Sigmoid colon (tissue), 7 donors: Measurements from ENCODE around the gene PDE6A. TPM values are rescaled to one million over a fixed set of nuclear protein-coding genes. Genes with fewer than 3 reads are reported as not detected.

Experiments
- DNase-seq: peaks from one replicate; pipeline ENCODE4 v3.0.0-alpha.2; 2019
- H3K27ac ChIP-seq, 4 donors: fragments of 200-600 bp; sonication (generic); one replicate each; pipeline ENCODE4 v1.5.1; 2016 to 2019; ENCODE audit warnings: mild to moderate bottlenecking in 1 of 4
- H3K27me3 ChIP-seq, 3 donors: fragments of 200-600 bp; sonication (generic); one replicate each; pipeline ENCODE4 v1.5.1; 2019; ENCODE audit warnings: mild to moderate bottlenecking in 1 of 3
- H3K36me3 ChIP-seq, 4 donors: fragments of 200-600 bp; sonication (generic); one replicate each; pipeline ENCODE4 v1.5.1; 2016 to 2019
- H3K4me1 ChIP-seq, 4 donors: fragments of 200-600 bp; sonication (generic); one replicate each; pipeline ENCODE4 v1.5.1; 2017 to 2019
- H3K4me3 ChIP-seq, 4 donors: fragments of 200-600 bp; sonication (generic); one replicate each; pipeline ENCODE4 v1.5.1; 2017 to 2019; ENCODE audit warnings: mild to moderate bottlenecking in 2 of 4, moderate library complexity in 1 of 4
- H3K9me3 ChIP-seq, 4 donors: fragments of 200-600 bp in 3 of 4; sonication (generic) in 3 of 4; one replicate each; pipeline versions ENCODE4 v1.5.1 to v1.6.1; 2013 to 2019
- EP300 ChIP-seq, 4 donors: sonication (generic); formaldehyde crosslinking; IDR thresholded peaks; one replicate each; pipeline ENCODE4 v1.6.1; 2017; ENCODE audit warnings: antibody characterized with exemption in 4 of 4
- POLR2A ChIP-seq, 2 donors: fragments of 450-650 bp; IDR thresholded peaks; one replicate each; pipeline ENCODE4 v1.6.1; 2016; ENCODE audit warnings: antibody characterized with exemption in 2 of 2, mild to moderate bottlenecking in 2 of 2, moderate library complexity in 2 of 2
- POLR2AphosphoS5 ChIP-seq, 4 donors: sonication (generic); formaldehyde crosslinking; IDR thresholded peaks; one replicate each; pipeline ENCODE4 v1.6.1; 2017; ENCODE audit warnings: antibody characterized with exemption in 4 of 4
- WGBS, 2 donors: extraction: QIAGEN DNeasy Blood & Tissue Kit; methylation state at CpG; one replicate each; pipeline ENCODE4 v1.1.7; 2013; 5-methylcytosine and 5-hydroxymethylcytosine counted together
- intact Hi-C: fragments of 100-400 bp; cut with DNase I; formaldehyde crosslinking; loops from one replicate; pipeline ENCODE4 v1.15.1; 2023
- polyA plus RNA-seq, 3 donors: library from polyadenylated mRNA; stranded (reverse); fragments of 200-250 nt; gene quantifications; one replicate each; pipeline ENCODE4 v1.2.3, GENCODE V29; 2013
- total RNA-seq, 4 donors: library from RNA; depleted of rRNA; stranded (reverse); fragments of >200 nt; gene quantifications; one replicate each; pipeline ENCODE4 v1.1.0, GENCODE V29; 2016
- TF ChIP-seq, protein P1 (sequence below), 4 experiments: fragments of 450-650 bp in 3 of 4; fragments of 200-600 bp in 1 of 4; IDR thresholded peaks; one replicate each; pipeline ENCODE4 v1.5.1; 2016 to 2019; ENCODE audit warnings: antibody characterized with exemption in 4 of 4, mild to moderate bottlenecking in 3 of 4, moderate library complexity in 2 of 4
- donor health status: healthy with polysubstance abuse.
- donor health status: Bipolar disorder and iron deficiency.
- donor health status: healthy.

PDE6A gene
- total and polyA plus RNA-seq, 7 donors = 1.6 to 2.8 (median 2.4) TPM; not detected in 4

GRCh38 chr5:149849280-149849965, 95.2 kb downstream of the PDE6A start:
- Histone ChIP-seq H3K36me3 (peaks cover 19 to 59% (median 39%) of the 10 kb centered on the region in 4 donors), H3K4me1 (peaks cover 0 to 9% (median 6%) of the 10 kb centered on the region in 4 donors), H3K27ac (no peak overlapping the region), H3K9me3 (no peaks in the 10 kb centered on the region), H3K27me3 (no peaks in the 10 kb centered on the region), H3K4me3 (no peak overlapping the region)
- TF ChIP-seq, protein P1, sequence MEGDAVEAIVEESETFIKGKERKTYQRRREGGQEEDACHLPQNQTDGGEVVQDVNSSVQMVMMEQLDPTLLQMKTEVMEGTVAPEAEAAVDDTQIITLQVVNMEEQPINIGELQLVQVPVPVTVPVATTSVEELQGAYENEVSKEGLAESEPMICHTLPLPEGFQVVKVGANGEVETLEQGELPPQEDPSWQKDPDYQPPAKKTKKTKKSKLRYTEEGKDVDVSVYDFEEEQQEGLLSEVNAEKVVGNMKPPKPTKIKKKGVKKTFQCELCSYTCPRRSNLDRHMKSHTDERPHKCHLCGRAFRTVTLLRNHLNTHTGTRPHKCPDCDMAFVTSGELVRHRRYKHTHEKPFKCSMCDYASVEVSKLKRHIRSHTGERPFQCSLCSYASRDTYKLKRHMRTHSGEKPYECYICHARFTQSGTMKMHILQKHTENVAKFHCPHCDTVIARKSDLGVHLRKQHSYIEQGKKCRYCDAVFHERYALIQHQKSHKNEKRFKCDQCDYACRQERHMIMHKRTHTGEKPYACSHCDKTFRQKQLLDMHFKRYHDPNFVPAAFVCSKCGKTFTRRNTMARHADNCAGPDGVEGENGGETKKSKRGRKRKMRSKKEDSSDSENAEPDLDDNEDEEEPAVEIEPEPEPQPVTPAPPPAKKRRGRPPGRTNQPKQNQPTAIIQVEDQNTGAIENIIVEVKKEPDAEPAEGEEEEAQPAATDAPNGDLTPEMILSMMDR (IDR thresholded peaks at IDR 0.05) = no peak
- TF ChIP-seq POLR2AphosphoS5 (IDR thresholded peaks at IDR 0.05) = no peak
- TF ChIP-seq EP300 (IDR thresholded peaks at IDR 0.05) = no peak
- no peak for TF ChIP-seq POLR2A (IDR thresholded peaks at IDR 0.05)
- no peak for DNase-seq
- 92 to 96% methylated on average over 8 of the region's 8 CpGs for WGBS, 2 donors
- intact Hi-C loops = no loop called here

DNA sequence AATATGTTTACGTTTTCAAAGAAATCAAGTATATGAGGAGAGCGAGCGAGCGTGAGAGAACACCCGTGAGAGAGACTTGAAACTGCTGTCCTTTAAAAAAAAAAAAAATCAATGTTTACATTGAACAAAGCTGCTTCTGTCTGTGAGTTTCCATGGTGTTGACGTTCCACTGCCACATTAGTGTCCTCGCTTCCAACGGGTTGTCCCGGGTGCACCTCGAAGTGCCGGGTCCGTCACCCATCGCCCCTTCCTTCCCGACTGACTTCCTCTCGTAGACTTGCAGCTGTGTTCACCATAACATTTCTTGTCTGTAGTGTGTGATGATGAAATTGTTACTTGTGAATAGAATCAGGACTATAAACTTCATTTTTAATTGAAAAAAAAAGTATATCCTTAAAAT, 97.0 kb downstream of the PDE6A start:
- WGBS, 2 donors = 81 to 82% methylated on average over 15 of the region's 15 CpGs
- H3K27me3 ChIP-seq = no peaks in the 10 kb centered on the region
- H3K27ac ChIP-seq = no peak overlapping the region
- H3K36me3 ChIP-seq = peaks cover 21 to 75% (median 40%) of the 10 kb centered on the region in 4 donors
- TF ChIP-seq POLR2A (IDR thresholded peaks at IDR 0.05) (no peak), POLR2AphosphoS5 (IDR thresholded peaks at IDR 0.05) (no peak), EP300 (IDR thresholded peaks at IDR 0.05) (no peak)
- TF ChIP-seq, protein P1 (IDR thresholded peaks at IDR 0.05) = no peak
- no peak overlapping the region for H3K4me3 ChIP-seq
- no peaks in the 10 kb centered on the region for H3K4me1 ChIP-seq
- no peaks in the 10 kb centered on the region for H3K9me3 ChIP-seq
- intact Hi-C loops = no loop called here
- no peak for DNase-seq

DNA sequence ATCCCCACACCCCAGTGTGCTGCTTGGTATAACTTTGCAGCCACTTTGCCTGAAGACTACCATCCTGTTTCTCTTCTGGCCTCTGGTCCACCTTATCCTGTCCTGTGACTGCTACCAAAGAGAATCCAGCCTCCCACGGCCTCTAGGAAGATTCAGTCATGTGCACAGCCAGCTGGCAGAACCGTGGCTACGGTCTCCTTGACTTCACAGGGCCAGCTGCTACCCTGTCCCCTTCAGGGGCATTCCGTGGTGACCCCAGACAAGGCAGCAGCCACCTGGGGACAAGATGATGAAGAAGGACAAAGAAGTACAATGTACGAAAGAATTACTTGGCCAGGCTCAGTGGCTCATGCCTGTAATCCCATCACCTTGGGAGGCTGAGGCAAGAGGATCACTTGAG, 98.6 kb downstream of the PDE6A start:
- TF ChIP-seq, protein P1 (IDR thresholded peaks at IDR 0.05) = no peak
- Histone ChIP-seq H3K36me3 (peaks cover 28 to 91% (median 50%) of the 10 kb centered on the region in 4 donors), H3K27ac (no peak overlapping the region), H3K4me3 (no peak overlapping the region), H3K9me3 (no peaks in the 10 kb centered on the region), H3K27me3 (no peaks in the 10 kb centered on the region), H3K4me1 (no peaks in the 10 kb centered on the region)
- WGBS, 2 donors = 91 to 92% methylated on average over 5 of the region's 5 CpGs
- intact Hi-C loops = no loop called here
- DNase-seq = no peak

GRCh38 chr5:149845601-149846000, 99.0 kb downstream of the PDE6A start:
- no peak for DNase-seq
- Histone ChIP-seq H3K27ac (no peak overlapping the region), H3K4me1 (no peaks in the 10 kb centered on the region), H3K27me3 (no peaks in the 10 kb centered on the region), H3K9me3 (no peaks in the 10 kb centered on the region), H3K4me3 (no peak overlapping the region), H3K36me3 (peaks cover 28 to 95% (median 52%) of the 10 kb centered on the region in 4 donors)
- 97% methylated on average over 15 of the region's 15 CpGs for WGBS, 2 donors
- TF ChIP-seq POLR2A (IDR thresholded peaks at IDR 0.05) = no peak
- TF ChIP-seq, protein P1 (IDR thresholded peaks at IDR 0.05) = no peak
- TF ChIP-seq EP300 (IDR thresholded peaks at IDR 0.05) = no peak
- TF ChIP-seq POLR2AphosphoS5 (IDR thresholded peaks at IDR 0.05) = no peak
- intact Hi-C loops = no loop called here
